UCSD-AML1 (cell line): Measurements from ENCODE around the gene PRC1.

ENCODE experiments used
- DNase-seq: peaks from one replicate; lab custom pipeline; 2025; ENCODE audit not compliant: unreplicated experiment; lab: John Stamatoyannopoulos, UW

The PRC1 gene

DNA sequence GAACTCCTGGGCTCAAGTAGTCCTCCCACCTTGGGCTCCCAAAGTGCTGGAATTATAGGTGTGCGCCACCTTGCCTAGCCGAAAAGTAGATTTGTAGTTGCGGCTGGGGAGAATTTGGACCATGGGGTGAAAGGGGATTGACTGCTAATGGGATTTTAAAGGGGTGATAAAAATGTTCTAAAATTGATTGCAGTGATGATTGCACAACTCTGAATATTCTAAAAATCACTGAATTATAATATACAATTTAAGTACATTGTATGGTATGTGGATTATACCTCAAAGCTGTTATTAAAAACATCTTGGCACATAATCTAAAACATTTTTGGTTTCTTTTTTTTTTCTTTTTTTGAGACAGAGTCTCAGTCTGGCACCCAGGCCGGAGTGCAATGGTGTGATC, 3.9 kb downstream of the PRC1 start:
- no peak for DNase-seq

DNA sequence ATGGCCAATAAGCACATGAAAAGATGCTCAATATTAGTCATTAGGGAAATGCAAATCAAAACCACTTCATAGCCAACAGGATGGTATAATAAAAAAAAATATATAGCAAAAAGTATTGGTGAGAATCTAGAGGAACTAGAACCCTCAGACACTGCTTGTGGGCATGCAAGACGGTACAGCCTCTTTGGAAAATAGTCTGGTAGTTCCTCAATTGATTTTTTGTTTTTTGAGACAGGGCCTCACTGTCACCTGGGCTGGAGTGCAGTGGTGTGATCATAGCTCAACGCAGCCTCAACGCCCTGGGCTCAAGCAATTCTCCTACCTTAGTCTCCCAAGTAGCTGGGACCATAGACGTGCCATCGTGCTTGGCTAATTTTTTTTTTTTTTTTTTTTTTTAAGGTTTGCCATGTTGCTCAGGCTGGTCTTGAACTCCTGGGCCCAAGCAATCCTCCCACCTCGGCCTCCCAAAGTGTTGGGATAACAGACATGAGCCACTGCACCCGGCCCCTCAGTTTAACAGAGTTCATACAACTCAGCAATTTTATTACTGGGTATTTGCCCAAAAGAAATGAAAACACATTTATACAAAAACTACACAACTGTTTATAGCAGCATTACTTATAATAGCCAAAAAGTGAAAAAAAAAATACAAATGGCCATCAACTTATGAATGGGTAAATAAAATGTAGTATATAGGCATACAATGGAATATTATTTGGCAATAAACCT, 5.1 kb downstream of the PRC1 start:
- DNase-seq: no peak

DNA sequence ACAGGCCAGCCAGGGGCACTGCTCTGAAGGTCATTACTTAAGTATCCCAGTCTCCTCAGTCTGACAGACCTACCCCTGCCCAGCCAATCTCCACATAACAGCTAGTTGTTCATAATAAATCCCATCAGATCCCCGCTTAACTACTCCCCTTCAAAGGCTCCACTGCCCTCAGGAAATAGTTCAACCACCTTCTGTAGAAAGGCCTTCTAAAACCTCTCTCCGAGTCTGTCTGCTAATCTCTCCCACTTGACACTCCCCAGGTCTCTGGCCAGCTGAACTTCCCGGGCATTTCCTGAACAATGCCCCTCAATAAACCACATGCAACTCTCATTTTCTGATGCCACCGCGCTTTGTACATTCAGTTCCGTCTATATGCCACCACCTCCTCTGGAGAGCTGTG, 6.0 kb downstream of the PRC1 start:
- DNase-seq: peak; percentile 45

DNA sequence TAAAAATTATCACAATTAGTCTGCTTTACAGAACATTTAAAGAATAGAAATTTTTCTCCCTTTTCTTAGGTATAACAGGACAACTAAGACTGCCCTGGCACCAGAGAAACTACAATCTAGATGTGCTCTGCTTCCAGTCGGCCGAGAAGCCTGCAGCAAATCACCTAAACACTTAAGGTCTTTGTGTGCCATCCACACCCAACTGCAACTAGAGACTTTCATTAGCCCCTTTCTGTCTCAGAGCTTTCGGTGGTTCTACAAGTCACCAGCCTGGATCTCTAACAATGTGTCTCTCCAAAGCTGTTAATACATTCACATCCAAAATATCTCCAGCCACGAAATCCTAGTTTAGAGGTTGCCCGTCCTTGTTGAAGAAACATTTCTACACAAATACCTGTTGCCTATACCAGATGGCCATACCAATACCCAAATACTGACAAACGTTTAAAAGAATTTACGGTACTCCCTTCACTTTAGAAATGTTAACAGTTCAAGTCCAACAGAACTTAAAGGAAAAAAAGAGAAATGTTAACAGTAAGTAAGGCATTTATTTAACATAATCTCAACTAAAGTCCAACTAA, 6.7 kb downstream of the PRC1 start:
- DNase-seq: no peak

DNA sequence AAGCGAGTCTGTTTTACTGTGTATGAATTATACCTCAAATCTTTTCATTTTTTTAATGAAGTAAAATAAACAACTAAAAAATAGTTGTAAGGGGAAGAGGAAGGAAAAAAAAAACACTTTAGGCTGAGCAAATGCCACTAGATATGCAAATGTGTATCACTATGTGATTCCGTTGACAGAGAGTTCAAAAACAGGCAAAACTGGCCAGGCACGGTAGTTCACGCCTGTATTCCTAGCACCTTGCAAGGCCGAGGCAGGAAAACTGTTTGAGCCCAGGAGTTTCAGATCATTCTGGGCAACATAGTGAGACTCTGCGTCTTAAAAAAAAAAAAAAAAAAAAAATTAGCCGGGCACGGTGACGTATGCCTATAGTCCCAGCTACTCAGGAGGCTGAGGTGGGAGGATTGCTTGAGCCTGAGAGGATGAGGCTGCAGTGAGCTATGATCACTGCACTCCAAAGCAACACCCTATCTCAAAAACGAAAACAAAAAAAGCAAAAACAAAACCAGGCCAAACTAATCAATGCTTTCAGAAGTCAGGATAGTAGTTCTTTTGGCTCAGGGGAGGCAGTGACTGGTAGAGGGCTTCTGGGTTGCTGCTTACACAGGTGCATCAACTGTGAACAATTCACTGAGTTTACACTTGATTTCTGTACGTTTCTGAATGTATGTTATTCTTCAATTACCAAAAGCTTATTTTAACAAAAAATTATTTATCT, 7.4 kb downstream of the PRC1 start:
- no peak for DNase-seq

DNA sequence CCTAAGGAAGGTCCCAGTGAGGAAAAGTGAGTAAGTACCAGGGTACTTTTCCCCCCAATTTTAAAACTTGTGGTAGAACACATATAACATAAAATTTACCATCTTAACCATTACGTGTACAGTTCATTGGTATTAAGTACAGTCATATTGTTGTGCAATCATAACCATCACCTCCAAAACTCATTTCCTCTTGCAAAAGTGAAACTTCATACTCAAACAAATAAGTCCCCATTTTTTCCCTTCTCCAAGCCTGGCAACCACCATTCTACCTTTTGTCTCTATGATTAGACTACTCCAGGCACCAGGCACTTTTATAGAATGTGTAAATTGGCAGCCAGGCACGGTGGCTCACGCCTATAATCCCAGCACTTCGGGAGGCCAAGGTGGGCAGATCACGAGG, 12.2 kb downstream of the PRC1 start:
- DNase-seq: no peak

DNA sequence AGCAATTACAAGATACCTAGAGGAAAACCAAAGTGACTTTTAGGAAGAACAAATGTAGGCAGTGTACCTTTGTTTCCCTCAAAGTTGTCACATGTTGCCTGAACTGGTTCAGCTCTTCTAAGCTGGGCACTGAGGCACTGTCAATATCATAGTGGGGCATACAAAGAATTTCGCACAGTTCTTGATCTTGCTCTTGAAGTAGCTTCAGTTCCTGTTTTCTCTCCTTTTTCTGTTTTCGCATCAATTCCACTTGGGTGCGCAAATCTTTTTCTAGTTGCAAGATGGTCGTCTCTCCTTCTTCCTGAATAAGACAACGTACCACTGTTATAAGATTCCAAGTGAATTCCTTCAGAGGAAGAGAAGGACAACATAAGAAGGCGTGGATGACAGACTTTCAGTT, 12.7 kb downstream of the PRC1 start:
- no peak for DNase-seq

DNA sequence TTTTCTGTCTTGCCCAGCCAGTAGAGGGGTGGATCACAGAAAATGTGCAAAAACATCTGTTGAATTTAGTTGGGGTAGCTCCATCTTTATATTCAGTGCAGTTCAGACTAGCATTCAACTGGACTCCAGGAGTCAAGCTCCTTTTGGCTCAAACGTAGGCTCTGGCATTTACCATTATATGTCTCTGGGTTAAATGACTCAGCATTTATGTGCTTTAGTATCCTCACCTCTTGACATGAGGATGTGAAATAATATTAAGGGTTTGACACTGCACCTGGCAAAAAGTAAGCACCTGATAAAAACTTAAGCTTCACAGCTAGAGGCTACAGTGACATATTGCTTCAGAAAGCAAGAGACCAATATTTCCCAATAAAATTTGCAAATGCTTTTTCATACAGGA, 14.8 kb downstream of the PRC1 start:
- no peak for DNase-seq

DNA sequence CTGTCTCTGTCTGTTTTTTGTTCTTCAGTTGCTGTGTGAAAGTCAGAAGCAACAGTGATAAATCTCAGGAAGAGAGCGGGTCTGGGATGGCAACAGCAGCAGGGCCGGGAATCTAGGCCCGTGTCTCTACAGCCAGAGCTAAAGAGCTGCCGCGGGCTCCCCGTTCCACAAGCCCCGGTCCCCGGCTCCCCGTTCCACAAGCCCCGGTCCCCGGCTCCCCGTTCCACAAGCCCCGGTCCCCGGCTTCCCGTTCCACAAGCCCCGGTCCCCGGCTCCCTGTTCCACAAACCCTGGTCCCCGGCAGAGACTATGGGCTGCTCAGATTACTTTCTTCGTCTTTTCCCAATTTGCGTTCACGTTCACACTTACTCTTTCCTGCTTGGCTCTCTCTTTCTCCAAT, 20.1 kb downstream of the PRC1 start:
- DNase-seq: no peak

DNA sequence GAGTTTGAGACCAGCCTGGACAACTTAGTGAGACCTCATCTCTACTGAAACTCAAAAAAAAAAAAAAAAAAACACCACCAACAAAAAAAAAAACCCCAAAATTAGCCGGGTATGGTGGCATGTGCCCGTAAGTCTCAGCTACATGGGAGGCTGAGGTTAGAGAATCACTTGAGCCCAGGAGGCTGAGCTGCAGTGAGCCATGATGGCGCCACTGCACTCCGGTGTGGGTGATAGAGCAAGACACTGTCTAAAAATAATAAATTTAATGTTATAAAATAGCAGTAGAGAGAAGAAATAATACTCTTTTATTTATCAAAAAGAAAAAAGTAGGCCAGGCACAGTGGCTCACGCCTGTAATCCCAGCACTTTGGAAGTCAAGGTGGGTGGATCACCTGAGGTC, 22.2 kb downstream of the PRC1 start:
- no peak for DNase-seq

DNA sequence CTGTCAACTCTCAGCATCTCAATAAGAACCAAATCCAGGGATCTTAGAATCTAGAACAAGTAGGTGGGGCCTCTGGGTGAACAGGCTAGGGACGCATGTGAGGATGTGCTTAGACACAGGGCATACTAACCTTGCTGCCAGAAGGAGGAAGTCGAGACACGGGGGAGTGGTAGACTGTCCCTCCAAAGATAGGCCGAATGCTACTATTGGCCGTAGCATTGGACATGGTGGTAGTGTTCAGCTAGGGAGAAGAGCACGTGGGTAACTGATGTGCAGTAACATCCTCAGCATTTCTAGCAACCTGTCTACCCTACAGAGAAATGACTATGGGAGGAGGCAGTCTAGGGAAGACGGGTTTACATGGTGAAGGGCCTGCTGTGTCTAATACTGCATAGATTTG, 24.1 kb downstream of the PRC1 start:
- DNase-seq: no peak

DNA sequence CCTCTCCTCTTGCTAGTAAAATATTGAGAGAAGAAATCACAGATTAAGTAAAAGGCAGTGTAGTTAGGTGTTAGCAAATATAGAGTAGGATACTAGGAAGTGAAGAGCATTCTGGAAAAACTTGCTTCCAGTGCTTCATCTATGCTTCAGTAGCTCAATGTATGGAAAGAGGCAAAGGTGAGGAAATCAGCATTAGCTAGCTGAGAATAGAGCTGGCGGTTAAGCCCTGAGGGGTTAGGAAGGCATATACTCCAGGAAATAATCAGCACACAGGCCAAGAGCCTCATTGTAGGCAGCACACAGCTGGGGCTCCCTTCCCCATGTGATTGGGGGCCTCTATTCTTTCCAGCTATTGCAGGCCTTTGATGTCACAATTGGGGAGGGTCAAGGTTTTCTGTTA, 25.9 kb downstream of the PRC1 start:
- no peak for DNase-seq

DNA sequence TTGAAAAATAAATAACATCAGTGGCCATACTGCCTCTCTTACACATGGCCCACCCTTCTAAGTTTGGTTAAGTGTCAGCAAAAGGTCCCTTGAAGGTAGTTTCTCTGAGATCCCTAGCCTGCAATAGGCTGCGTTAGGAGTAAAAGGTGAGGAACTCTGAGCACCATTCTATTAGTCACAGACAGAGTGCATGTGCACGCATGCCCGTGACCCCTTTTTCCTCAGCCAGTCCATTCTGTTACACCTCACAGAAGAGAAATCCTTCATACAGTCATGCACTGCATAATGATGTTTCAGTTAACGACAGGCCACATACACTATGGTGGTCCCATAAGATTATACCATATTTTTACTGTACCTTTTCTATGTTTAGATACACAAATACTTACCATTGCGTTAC, 27.1 kb downstream of the PRC1 start:
- no peak for DNase-seq

DNA sequence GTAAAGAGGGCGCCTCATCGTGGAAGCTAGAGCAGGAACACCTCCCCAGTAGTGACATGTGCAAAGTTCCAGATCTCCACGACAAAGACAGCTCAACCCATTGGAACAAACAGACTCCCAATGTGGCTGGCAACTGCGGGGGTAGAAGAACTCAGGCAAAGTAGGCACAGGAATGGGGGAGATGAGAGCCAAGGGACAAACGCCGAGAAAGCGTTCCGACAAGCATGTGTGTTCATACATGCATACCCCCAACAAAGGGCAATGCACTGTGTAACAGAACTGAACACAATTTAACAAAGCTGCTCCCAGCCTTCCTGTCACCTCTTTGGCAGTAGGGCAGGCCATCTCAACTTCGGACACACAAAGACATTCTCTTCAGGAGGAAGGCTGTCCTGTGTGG, 28.1 kb downstream of the PRC1 start:
- DNase-seq: no peak

DNA sequence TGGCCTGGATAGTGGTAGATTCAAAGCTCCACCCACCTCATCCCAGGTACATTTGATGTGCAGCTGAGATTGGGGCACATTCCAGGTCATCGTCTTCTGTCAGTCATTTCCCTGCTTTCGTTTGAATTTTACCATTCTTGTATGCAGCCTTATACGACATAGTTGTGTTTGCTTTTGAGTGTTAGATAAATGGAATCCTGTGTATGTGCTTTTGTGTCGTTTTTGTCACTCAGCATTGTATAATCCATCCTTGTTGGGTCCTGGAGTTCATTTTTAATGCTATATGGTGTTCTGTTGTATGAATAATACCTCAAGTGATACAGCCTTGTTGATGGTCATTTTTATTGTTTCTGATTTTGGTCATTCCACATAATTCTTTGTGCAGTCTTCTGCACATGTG, 32.3 kb downstream of the PRC1 start:
- no peak for DNase-seq

DNA sequence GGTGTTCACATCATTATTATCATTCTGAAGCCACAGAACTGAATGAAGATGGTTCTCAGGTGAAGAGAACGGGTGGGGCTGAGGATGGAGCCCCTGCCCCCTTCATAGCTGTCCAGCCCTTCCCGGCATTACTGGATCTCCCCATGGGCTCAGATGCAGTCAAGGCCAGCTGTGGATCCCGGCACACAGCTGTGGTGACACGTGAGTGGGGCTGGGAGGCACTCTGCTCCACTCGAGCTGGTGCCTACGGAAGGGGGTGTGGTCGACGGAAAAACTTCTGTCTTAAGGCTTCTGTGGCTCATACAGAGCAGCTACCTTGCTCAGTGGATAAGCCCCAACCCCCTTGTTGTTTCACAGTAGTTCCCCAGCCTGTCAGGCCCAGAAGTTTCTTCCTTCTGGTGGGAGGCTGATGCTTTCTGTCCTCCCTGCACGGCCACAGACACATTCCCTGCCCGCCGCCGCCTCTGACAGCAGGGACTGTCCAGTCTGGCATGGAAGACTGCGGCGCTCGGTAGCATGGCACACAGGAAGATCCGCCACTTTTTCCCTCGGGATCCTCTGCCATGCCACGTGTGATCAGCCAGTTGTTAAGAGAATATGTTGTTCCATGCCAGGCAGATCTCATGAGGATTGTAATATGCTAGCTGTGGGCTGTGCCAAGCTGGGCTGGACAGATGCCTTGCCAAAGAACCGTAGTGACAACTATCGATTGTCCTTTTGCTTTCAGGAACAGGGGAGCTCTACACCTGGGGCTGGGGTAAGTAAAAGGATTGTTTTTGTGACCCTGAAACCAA, 33.8 kb downstream of the PRC1 start:
- no peak for DNase-seq

DNA sequence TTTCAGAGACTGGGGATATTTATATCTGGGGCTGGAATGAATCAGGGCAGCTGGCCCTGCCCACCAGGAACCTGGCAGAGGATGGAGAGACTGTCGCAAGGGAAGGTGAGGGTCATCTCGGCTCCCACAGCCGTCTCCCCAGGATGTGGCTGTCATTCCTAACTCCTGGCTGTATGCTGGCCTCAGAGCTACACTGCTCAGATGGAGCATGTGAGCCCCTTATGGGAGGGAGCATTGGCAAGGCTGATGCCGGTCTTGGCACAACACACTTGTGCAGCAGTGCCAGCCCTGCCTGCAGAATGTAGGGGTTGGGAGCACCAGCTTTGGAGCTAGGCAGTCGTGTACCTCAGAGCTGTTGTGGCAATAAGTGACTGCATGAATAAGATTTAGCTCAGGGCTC, 34.4 kb downstream of the PRC1 start:
- no peak for DNase-seq

DNA sequence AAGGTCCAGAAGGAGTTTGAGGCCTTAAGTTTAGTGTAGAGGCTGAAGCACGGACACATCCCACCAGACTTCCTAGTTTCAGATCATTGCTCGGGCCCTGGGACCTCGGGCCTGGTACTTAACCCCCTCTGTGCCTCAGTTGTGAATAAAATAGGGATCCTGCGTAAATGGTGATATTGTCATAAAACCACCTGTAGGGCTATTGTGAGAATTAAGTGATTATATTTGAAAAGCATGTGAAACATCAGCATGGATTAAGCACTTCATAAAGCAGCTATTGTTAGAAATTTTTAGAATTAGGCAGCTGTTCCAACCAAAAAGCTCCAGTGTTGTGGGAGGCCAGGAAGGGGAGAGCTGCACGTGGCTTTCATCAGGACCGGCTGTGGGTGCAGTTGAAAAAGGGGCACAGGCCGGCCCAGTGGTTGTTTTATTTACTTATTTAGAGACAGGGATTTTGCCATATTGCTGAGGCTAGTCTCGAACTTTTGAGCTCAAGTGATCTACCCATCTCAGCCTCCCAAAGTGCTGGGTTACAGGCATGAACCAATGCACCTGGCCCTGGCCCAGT, 35.2 kb downstream of the PRC1 start:
- no peak for DNase-seq

DNA sequence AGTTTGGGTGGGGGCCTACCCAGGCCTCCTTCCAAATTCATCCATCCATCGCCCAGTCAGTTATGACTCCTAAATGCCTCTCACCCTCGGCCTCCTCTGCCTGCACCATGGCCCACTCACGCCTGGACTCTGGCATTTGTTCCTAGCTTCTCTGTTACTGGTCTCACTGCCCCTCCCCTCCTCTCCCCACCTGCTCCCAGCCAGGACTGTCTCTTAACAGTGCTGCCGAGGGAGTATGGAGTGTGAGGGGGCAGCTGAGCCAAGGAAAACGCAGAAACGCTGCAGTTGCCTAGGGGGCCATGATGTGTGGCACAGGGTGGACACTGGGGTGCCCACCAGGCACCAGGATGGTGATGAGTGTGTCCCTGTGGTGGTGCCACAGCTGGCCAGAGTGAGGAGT, 36.5 kb downstream of the PRC1 start:
- no peak for DNase-seq

DNA sequence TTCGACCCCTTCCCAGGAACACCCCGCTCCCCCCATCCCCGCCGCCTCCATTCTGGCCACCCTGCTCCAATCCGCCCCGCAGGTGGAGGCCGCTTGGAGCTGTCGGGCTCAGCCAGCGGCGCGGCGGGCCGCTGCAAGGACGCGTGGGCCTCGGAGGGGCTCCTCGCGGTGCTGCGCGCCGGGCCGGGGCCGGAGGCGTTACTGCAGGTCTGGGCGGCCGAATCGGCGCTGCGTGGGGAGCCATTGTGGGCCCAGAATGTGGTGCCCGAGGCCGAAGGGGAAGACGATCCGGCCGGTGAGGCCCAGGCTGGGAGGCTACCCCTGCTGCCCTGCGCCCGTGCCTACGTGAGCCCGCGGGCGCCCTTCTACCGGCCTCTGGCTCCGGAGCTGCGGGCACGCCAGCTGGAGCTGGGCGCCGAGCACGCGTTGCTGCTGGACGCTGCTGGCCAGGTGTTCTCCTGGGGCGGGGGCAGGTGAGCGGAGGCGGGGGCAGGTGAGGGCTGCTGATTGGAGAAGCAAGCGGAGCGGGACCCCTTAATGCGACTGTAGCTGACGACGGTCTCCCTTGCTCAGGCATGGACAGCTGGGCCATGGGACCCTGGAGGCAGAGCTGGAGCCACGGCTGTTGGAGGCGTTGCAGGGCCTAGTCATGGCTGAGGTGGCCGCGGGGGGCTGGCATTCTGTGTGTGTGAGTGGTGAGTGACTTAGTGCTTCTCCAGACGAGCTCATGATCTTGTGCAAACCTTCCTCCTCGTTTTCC, 37.1 kb downstream of the PRC1 start:
- no peak for DNase-seq
